Panc1 (cell line): ENCODE measurements around the gene MEF2D. TPM values are rescaled to one million over a fixed set of nuclear protein-coding genes. Genes with fewer than 3 reads are reported as not detected.

Experiments
- ATAC-seq: fragments of 200-7000 bp; cut with Tn5 transposase; 2 replicates; pipeline ENCODE4 v1.9.1; 2020; ENCODE audit warnings: mild to moderate bottlenecking, moderate library complexity
- BruUV-seq: library from RNA; stranded (reverse); fragments of 400-500 nt; replicated peaks from 2 replicates; lab custom pipeline; 2021; lab: Mats Ljungman, UMichigan
- CTCF ChIA-PET: fragments of 300-600 bp; sonication (Branson Sonifier 250); formaldehyde crosslinking; loops from one replicate; lab custom pipeline; 2022; ENCODE audit warnings: antibody characterized with exemption; lab: Charles Lee
- POLR2A ChIA-PET: fragments of 300-600 bp; sonication (Branson Sonifier 250); formaldehyde crosslinking; loops from one replicate; lab custom pipeline; 2022; ENCODE audit warnings: antibody characterized with exemption; lab: Charles Lee
- DNase-seq: peaks from one replicate; pipeline ENCODE4 v3.0.0-alpha.2; 2010; ENCODE audit warnings: low read depth, low spot score
- H3K27ac ChIP-seq: 2 replicates; pipeline ENCODE4 v1.5.1; 2011; ENCODE audit warnings: mild to moderate bottlenecking, low read length, inconsistent platforms
- H3K27me3 ChIP-seq: fragments of 200-500 bp; sonication (Bioruptor generic); 2 replicates; pipeline ENCODE4 v1.6.0; 2014; ENCODE audit warnings: low read length, inconsistent platforms; ENCODE audit not compliant: control insufficient read depth, insufficient read depth
- H3K36me3 ChIP-seq: fragments of 200-500 bp; sonication (Bioruptor generic); 2 replicates; pipeline ENCODE4 v1.5.1; 2014; ENCODE audit warnings: inconsistent platforms, mild to moderate bottlenecking, low read length, moderate library complexity; ENCODE audit not compliant: control insufficient read depth, insufficient read depth
- H3K4me1 ChIP-seq: 2 replicates; pipeline ENCODE4 v1.5.1; 2011; ENCODE audit warnings: inconsistent platforms, mild to moderate bottlenecking, low read length, moderate library complexity; ENCODE audit not compliant: control insufficient read depth, insufficient read depth
- H3K4me3 ChIP-seq, 2 experiments: 2 replicates each; pipeline ENCODE4 v1.5.1; 2011 to 2012; ENCODE audit warnings: low read depth in 2 of 2, low read length in 2 of 2, mild to moderate bottlenecking in 2 of 2, inconsistent platforms in 1 of 2, moderate library complexity in 1 of 2
- H3K9me3 ChIP-seq: fragments of 200-500 bp; sonication (Bioruptor generic); 2 replicates; pipeline ENCODE4 v1.5.1; 2014; ENCODE audit warnings: low read depth, mild to moderate bottlenecking, inconsistent platforms, low read length, moderate library complexity; ENCODE audit not compliant: control insufficient read depth, insufficient read depth
- POLR2AphosphoS5 ChIP-seq: IDR thresholded peaks from 2 replicates; pipeline ENCODE4 v1.6.1; 2012; ENCODE audit warnings: mild to moderate bottlenecking, low read depth, low read length, moderate library complexity
- in situ Hi-C: cut with HindIII; loops from 2 replicates; pipeline ENCODE4 v1.10.0; 2016; ENCODE audit warnings: low sequenced_read_pairs, low pct_unique_long_range_greater_than_20kb
- intact Hi-C: fragments of 100-400 bp; cut with micrococcal nuclease; formaldehyde crosslinking; loops from one replicate; pipeline ENCODE4 v1.10.0; 2022; ENCODE audit not compliant: unreplicated experiment
- total RNA-seq: library from RNA; stranded (reverse); gene quantifications from one replicate; pipeline ENCODE4 v1.2.1, GENCODE V29; 2021; ENCODE audit not compliant: unreplicated experiment
- TF ChIP-seq, protein P1 (sequence below): fragments of 450-650 bp; IDR thresholded peaks from 2 replicates; pipeline ENCODE4 v1.5.1; 2017; ENCODE audit warnings: mild to moderate bottlenecking
- TF ChIP-seq, protein P2 (sequence below), 2 experiments: IDR thresholded peaks; 2 replicates each; pipeline ENCODE4 v1.6.1; 2011 to 2012; ENCODE audit warnings: low read depth in 2 of 2, control low read depth in 1 of 2, low read length in 1 of 2, mild to moderate bottlenecking in 1 of 2, moderate library complexity in 1 of 2; ENCODE audit not compliant: insufficient read depth in 1 of 2

The MEF2D gene
- total RNA-seq, 1 experiment from 2014 or later = 30.9 TPM

DNA sequence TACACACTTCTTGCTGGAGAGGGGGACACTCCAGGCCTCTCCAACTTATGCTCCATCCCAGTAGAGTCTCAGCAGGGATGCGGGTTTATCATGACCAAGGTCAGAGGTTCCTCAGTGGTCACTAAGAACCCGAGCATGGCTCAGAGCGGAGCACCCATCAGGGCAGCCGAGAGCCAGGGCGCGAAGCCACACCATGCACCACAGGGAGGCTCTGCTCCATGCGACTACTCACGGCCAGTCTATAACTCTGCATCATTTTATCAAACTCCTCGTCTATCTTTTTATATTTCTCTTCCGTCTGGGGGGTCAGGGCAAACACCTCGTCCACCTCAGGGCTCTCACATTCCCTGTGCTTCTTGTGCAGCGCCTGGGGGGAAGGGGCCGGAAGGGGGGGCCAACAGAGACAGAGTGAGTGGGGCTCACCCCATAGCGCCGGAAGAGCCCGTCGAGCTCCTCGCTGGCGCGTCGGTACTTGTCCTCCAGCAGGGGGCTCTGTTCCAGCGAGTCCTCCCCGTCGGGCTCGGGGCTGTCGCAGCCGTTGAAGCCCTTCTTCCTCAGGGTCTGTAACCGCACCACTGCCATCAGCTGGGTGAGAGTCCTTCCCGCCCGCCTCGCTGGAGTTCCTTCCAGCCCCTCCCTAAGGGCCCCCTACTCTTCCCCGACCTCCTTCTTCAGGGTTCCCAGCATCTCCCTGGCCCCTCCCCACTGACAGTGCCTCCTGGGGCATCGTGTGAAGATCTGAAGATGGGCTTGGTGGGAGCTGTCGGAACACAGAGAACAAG lies 20.0 kb downstream of the MEF2D start:
- CTCF ChIA-PET = interaction anchor here (0.6 to 1.0 kb wide), 7 partner anchors 9 to 40 kb away, joined by 3 to 8 read pairs (median 4); no protein-coding TSS in a partner anchor
- Histone ChIP-seq H3K4me1 (no peaks in the 10 kb centered on the region), H3K27ac (no peak overlapping the region), H3K4me3 (no peak overlapping the region), H3K9me3 (no peaks in the 10 kb centered on the region), H3K27me3 (no peaks in the 10 kb centered on the region), H3K36me3 (peaks cover 6% of the 10 kb centered on the region)
- BruUV-seq = no TSS peak
- DNase-seq = no peak
- POLR2A ChIA-PET = no interaction called here
- in situ Hi-C loops = no loop called here
- TF ChIP-seq, protein P1, sequence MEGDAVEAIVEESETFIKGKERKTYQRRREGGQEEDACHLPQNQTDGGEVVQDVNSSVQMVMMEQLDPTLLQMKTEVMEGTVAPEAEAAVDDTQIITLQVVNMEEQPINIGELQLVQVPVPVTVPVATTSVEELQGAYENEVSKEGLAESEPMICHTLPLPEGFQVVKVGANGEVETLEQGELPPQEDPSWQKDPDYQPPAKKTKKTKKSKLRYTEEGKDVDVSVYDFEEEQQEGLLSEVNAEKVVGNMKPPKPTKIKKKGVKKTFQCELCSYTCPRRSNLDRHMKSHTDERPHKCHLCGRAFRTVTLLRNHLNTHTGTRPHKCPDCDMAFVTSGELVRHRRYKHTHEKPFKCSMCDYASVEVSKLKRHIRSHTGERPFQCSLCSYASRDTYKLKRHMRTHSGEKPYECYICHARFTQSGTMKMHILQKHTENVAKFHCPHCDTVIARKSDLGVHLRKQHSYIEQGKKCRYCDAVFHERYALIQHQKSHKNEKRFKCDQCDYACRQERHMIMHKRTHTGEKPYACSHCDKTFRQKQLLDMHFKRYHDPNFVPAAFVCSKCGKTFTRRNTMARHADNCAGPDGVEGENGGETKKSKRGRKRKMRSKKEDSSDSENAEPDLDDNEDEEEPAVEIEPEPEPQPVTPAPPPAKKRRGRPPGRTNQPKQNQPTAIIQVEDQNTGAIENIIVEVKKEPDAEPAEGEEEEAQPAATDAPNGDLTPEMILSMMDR = peak; percentile 87
- no peak for TF ChIP-seq POLR2AphosphoS5
- intact Hi-C loops = no loop called here
- peak; percentile 75 for ATAC-seq

DNA sequence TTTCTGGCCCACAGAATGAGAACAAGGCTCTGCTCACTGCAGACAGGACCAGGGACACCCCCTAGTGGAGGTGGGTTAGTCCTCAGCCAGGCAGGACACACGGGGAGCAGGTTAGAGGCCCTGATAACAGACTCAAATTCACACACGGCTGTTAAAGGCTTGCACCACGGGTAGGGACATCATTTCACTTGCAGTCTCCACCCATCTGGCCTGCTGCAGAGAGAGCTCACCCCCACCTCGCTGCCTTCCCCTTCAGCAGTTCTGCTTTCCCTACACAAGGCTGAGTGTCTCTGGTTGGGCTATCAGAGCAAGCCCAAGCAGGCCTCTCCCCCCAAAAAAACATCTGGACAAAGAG lies 20.6 kb downstream of the MEF2D start:
- POLR2A ChIA-PET = no interaction called here
- no peaks in the 10 kb centered on the region for H3K9me3 ChIP-seq
- ATAC-seq = no peak
- no TSS peak for BruUV-seq
- H3K27ac ChIP-seq = no peak overlapping the region
- H3K4me1 ChIP-seq = no peaks in the 10 kb centered on the region
- peaks cover 6% of the 10 kb centered on the region for H3K36me3 ChIP-seq
- in situ Hi-C loops (no loop called here), intact Hi-C loops (no loop called here)
- DNase-seq = no peak
- H3K4me3 ChIP-seq = no peak overlapping the region
- no peaks in the 10 kb centered on the region for H3K27me3 ChIP-seq
- CTCF ChIA-PET = interaction anchor here (0.6 to 1.0 kb wide), 6 partner anchors 8 to 41 kb away, joined by 3 to 8 read pairs (median 4); no protein-coding TSS in a partner anchor
- TF ChIP-seq, protein P1 = no peak
- TF ChIP-seq, protein P2, sequence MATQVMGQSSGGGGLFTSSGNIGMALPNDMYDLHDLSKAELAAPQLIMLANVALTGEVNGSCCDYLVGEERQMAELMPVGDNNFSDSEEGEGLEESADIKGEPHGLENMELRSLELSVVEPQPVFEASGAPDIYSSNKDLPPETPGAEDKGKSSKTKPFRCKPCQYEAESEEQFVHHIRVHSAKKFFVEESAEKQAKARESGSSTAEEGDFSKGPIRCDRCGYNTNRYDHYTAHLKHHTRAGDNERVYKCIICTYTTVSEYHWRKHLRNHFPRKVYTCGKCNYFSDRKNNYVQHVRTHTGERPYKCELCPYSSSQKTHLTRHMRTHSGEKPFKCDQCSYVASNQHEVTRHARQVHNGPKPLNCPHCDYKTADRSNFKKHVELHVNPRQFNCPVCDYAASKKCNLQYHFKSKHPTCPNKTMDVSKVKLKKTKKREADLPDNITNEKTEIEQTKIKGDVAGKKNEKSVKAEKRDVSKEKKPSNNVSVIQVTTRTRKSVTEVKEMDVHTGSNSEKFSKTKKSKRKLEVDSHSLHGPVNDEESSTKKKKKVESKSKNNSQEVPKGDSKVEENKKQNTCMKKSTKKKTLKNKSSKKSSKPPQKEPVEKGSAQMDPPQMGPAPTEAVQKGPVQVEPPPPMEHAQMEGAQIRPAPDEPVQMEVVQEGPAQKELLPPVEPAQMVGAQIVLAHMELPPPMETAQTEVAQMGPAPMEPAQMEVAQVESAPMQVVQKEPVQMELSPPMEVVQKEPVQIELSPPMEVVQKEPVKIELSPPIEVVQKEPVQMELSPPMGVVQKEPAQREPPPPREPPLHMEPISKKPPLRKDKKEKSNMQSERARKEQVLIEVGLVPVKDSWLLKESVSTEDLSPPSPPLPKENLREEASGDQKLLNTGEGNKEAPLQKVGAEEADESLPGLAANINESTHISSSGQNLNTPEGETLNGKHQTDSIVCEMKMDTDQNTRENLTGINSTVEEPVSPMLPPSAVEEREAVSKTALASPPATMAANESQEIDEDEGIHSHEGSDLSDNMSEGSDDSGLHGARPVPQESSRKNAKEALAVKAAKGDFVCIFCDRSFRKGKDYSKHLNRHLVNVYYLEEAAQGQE (IDR thresholded peaks at IDR 0.05; ENCODE audit: insufficient read depth in 1 of 2, low read depth in 2 of 2, low read length in 1 of 2) = no peak
